Measurements from ENCODE around the gene COG8.

COG8 gene

DNA sequence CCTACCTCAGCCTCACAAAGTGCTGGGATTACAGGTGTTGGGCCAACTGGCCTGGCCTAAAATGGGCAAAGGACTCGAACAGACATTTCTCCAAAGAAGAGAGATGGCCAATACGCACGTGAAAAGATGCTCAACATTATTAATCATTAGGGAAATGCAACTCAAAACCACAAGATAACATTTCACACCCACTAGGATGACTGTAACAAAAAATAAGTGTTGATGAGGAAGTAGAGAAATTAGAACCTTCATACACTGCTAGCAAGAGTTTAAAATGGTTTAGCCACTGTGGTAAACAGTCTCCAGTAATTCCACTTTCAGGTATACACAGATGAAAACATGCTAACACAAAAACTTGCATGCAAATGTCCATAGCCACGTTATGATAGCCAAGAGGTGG lies 6.6 kb upstream of the COG8 start:
- DNase-seq: no peak

DNA sequence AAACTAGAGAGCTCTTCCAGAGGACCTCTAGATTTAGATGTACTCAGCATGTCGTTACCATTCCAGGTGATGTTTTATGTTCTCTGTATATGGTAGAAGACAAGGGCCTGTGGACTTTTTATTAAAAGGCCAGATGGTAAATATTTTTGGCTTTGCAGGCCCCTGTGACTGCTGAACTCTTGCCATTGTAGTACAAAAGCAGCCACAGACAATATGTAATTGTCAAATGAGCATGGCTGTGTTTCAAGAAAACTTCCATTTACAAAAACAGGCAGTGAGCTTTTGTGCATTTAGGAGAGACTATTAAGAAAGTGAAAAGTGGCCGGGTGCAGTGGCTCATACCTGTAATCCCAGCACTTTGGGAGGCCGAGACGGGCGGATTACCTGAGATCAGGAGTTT lies 4.8 kb upstream of the COG8 start:
- no peak for DNase-seq

DNA sequence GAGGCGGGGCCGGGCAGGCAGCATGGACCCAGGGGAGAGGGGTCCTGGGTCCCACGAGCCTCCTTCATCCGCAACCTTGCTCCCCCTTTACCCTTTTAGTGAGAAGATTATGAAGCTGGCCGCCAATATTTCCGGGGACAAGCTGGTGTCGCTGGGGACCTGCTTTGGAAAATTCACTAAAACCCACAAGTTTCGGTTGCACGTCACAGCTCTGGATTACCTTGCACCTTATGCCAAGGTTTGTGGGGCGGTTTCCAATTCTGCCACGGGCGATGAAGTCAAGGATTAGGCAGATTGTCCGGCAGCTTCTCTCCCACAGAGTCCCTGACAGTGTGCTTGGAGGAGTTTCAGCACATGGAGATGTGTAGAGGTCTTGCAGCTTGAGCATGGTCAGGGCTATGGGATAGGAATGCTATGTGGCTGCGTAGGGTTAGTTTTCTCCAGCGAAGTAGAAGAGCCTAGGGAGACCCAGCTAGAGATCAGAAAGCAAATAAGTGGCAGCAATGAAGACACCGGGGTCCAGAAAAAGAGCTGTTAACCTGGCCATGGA lies 806 bp upstream of the COG8 start:
- DNase-seq: no peak

DNA sequence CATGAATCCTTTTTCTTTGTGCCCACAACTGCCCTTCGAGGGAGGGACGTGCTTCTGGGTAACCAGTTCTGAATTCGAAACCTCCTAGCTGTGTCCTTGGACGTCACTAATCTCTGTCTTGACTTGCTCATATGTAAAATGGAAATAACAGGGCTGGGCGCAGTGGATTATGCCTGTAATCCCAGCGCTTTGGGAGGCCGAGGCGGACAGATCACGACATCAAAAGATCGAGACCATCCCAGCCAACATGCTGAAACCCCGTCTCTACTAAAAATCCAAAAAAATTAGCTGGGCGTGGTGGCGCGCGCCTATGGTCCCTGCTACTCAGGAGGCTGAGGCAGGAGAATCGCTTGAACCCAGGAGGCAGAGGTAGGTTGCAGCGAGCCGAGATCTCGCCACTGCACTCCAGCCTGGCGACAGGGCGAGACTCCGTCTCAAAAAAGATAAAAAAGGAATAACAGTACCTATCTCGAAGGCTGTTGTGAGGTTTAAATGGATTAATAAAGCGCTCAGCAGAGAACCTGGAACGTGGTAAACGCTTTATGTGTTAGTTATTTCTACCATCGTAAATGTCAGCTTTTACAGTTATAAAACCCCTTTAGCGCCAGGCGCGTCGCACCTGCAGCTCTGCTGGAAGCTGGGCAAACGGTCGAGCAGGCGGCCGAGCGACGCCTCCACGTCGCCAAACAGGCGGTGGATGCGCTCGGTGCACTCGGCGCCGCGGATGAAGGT lies 641 bp downstream of the COG8 start:
- no peak for DNase-seq

DNA sequence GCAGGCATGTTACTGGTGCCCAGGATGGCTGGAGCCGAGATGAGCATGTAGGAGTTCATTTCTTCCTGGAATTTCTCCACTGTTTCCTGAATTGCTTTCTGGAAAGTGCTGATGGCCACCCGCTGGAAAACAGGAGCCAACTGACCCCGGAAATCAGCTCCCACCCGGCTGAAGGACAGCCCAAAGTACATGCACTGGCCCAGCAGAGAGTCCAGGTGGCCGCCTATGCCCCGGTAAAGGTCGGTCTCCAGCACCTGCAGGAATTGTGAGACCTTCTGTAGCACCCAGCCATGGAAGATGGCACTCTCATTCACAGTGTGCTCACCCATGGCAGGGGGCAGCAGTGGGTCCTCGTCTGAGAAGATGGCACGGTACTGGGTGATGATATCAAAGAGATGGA lies 4.7 kb downstream of the COG8 start:
- DNase-seq: no peak

DNA sequence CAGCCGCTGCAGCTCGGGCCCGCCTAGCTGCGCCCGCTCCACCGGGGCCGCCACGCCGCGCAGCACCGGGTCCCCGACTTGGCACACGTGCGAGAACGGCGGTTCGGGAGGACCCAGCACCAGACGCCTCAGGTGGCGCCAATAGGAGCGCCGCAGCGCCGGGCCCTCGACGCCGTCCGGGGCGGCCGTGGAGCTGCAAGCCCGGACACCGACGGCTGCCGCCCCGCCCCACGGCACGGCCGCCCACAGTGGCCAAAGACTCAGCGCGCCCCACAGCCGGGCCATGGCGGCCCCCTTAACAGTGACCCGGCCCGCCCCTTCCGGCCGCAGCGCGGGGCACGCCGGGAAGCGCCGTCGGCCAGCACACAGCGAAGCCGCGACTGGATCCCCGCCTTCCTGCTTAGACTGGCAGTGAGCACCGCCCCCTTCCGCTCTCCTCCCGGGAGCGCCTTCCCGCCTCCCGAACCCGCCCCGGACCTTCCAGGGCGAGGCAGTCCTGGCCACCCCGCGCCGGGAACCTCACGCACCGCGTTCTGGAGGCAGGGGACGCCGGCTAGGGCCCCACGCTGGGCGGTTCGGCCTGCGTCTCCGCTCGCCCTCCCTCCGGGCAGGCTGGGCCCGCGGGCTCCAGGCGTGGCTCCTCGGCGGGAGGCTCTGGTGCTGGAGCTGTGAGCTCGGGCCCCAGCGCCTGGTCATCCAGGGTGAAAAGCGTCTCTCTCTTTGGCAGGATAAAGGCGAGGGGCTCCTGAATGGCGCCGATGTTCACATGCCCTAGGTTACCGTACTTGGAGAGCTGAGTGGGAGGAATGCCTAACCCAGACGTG lies 8.9 kb downstream of the COG8 start, which contains the start of gene PDF:
PDF (minus strand) TSS at position 303 of the 824 bp plus-strand sequence; CDS start at position 285, 18 bp downstream.
- DNase-seq: peak; percentile 28 to 90

DNA sequence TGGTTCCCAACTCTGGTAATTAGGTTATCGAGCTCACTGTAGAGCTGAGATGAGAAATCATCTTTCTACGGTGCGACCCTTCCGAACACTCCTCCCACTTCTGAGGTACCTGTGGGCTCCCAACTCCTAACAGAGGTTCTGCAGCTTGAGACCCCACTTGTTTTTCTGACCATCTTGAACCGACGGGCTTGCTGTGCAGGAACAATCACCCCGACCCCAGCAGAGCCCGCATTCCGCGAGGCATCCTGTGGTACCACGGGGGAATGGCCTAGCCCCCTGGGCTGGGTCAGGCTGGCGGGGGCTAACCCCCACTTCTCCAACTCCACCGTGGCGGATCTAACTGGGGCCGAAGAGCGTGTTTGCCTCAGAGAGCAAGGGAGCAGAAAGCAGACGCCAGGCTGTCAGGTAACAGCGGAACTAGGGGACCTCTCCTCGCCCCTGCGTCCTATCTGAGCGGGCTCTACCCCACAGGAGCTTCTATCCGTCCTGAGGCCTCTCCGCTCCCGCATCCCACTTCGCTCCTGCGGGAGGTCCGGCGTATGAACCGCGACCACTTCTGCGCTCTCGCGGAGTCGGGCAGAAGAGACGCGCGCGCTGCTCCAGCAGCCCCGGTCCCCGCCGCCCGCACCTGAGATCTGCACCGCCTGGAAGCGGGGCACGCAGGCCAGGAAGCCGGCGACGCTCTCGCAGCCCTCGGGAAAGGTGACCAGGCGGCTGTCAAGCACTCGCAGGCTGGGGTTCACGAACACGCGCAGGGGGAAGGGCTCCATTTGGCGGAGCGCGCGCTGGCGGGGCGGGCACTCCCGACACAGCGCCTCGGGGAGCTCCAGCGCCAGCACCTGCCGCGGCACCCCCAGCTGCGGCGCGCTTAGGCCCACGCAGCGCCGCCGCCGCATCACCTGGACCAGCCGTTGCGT lies 9.7 kb downstream of the COG8 start:
- no peak for DNase-seq

DNA sequence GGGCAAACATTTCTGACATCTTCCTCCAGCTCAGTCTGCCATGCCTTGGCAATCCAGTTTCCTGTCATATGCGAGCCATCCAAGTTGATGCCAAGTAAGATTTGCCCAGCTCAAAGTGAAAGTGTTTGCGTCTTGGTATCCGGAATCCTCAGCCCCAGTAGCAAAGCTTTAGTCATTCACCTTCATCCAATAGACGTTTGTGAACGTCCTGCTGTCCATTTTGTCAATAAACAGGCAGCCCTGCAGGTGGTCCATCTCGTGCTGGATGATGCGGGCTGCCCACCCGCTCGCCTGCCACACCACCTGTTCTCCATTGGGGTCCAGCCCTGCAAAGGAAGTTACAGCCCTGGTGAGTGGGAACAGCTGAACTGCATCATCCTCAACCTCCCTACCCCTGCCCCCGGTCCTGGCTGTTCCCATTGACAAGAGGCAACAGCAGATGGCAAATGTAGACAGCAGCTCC lies 10.5 kb downstream of the COG8 start:
- no peak for DNase-seq

DNA sequence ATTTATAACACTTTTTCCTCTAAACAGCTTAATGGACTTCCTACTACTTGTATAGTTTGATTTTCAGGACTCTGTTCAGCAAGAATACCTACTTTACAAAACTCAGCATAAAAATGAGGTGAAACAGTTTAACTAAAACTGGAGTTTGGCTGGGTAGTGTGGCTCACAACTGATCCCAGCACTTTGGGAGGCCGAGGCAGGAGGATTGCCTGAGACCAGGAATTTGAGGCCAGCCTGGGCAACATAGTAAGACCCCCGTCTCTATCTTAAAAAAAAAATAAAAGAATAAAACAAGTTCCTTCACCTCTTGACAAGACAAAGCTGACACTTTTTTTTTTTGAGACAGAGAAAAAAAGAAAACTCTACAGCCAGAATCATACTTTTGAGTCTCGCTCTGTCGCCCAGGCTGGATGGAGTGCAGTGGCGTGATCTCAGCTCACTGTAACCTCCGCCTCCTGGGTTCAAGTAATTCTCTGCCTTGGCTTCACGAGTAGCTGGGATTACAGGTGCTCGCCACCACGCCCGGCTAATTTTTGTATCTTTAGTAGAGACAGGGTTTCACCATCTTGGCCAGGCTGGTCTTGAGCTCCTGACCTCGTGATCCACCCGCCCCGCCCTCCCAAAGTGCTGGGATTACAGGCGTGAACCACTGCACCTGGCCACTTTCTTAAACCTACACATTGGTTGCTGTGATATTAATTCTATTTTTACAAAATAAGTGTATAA lies 11.6 kb downstream of the COG8 start:
- DNase-seq: no peak

DNA sequence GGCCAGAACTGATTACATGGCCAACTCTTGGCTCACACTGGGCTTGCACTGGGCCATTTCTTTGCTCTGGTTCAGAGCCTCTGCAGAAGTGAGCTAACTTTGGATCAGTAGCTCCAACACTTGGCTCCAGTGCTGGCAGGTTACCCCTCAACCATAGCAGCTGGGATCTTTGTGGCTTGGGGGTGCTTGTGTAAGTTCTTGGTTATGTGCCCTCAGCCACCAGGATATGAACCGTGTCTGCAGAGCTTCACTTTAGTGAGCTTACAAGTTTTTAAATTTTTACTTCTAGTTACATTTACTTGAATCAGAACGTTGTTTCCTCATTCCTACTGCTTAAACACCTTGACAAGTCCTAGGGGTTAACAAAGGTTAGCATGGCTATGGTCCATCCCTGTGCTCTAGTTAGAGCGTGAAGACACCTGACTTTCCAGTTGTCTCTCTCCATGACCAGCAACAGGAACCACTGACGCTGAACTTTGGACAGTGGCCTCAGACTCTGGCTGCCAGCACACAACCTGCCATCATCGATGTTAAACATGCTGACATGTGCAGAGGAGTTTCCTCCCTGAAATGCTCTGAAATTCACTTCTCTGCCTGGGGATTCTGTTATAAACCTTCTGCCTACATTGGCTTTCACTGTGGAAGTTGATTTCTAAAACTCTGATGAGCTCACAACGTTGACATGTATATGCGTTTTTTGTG lies 13.0 kb downstream of the COG8 start:
- DNase-seq: no peak

DNA sequence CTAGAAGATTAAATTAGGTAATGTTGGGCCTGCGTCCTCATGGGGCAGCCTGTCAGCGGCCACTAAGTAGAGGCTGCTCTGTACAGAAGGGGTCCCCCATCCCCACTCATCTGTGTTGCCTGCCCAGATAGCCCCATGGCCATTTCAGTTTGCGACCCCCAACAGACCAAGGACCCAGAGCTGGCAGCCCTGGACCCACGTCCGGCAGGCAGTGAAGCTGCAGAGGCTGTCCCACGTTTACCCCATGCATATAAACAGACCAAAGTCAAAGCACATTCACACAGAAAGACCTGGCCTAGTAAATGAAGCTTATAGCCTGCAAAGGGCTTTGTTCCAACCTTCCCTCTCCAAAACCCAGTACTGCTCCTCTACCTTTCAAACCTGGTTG lies 13.6 kb downstream of the COG8 start:
- no peak for DNase-seq

DNA sequence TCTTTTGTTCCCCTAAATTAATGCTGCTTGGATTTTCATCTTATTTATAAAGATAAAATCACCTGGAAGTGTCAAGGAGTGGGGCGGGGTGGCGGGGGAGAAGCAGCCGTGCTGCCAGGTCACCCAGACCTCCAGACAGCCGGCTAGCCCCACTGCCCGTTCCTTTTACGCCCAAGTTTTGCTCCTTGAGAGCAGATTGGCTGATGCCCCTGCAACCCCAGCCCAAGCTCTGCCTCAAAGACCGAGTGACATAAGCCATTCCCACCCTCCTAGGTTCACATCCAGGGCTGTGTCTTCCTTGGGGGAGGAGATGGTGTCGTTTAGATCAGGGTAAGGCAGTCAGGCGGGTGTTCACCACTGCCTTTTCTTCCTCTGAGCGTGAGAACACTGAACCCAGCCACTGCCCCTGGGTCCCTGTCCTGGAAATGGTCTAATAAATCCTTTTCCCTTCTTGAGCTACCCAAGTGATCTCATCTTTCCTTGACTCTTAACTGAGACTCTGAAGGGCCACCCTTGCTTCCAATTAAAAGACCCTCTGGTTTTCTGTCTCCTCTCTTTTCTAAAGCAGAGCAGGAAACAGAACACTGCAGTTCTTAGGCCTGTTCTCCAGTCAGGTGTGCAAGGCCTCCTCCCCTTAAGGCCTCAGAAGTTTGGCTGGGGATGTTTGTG lies 14.6 kb downstream of the COG8 start:
- DNase-seq: no peak

DNA sequence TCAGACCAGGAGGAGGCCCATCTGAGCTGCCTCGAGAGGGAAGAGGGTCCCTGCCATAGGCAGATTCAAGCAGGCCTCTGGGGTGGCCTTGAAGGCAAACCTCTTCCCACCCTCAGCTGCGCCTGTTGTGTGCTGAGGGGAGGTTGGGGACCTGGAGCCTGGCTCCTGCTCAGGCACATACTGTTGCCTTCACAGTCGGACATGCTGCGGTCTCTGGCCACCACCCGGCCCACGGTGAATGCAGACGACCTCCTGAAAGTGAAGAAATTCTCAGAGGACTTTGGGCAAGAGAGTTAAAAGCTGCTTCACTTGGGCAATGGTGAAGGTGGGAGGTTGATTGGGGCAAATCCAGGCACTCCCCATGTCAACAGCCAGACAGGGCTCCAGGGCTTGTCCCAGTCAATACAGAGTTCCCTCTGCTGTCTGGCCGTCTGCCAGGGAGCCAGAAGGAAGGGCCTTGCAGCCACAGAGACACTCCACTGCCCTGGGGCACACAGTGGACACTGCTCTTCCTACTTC lies 15.3 kb downstream of the COG8 start:
- DNase-seq: peak in 1 of 2 experiments; percentile 2

DNA sequence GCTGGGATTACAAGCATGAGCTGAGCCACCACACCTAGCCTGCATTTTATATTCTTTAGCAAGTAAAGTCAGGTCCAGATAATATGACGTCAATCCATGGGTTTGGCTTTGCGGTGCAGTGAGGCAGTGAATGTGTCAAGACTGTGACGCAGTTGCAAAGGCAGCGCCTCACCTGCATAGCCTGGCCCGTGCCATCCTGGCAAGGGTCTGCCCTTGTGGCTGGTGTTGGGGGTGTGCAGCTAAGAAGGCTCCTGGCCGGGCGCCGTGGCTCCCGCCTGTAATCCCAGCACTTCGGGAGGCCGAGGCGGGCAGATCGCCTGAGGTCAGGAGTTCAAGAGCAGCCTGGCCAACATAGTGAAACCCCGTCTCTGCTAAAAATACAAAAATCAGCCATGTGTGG lies 15.9 kb downstream of the COG8 start:
- no peak for DNase-seq

DNA sequence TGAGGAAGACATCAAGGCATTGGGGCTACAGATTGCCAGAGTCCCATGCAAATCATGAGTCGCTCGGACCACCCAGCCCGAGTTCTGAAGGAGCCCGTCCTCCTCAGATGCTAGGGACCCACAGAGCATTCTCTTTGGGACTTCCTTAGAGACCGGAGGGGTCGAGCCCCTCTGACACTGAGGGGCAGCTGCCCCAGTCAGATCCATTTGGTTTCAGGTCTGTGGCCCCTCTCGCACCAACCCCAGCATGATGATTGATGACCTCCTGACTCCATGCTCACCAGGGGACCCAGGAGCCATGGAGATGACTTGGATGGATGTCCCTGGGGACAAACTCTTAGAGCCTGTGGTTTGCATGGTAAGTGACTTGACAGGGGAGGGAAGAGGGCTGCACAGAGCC lies 17.0 kb downstream of the COG8 start:
- no peak for DNase-seq

DNA sequence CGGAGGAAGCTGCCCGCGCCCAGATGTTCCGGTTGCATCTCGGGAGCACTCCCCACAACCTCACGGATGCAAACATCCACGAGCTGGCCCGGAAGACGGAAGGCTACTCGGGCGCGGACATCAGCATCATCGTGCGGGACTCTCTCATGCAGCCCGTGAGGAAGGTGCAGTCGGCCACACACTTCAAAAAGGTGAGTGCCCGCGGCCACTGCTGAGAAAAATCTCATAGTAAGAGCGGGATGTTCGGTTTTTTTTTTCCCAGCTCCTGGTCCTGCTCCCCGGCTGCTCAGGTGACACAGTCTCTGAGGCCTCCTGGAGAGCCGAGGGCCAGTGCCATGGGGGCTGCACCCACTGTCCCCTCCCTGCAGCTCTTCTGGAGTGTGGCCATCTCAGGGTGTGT lies 18.3 kb downstream of the COG8 start:
- no peak for DNase-seq

DNA sequence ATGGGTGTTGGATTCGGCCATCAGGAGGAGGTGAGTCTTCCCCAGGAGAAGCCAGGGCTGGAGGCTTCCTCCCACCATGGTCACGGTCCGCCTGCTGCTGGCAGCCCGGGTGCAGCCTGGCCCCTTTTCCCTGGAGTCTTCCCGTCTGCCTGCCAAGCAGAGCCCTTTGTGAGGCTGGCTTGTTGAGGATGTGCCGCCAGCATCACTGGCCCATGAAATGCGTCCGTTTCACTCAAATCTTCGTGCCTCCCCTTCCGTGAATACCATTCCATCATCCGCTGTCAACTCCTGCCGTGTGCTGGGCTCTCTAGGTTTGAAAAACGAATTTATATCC lies 18.7 kb downstream of the COG8 start:
- no peak for DNase-seq

DNA sequence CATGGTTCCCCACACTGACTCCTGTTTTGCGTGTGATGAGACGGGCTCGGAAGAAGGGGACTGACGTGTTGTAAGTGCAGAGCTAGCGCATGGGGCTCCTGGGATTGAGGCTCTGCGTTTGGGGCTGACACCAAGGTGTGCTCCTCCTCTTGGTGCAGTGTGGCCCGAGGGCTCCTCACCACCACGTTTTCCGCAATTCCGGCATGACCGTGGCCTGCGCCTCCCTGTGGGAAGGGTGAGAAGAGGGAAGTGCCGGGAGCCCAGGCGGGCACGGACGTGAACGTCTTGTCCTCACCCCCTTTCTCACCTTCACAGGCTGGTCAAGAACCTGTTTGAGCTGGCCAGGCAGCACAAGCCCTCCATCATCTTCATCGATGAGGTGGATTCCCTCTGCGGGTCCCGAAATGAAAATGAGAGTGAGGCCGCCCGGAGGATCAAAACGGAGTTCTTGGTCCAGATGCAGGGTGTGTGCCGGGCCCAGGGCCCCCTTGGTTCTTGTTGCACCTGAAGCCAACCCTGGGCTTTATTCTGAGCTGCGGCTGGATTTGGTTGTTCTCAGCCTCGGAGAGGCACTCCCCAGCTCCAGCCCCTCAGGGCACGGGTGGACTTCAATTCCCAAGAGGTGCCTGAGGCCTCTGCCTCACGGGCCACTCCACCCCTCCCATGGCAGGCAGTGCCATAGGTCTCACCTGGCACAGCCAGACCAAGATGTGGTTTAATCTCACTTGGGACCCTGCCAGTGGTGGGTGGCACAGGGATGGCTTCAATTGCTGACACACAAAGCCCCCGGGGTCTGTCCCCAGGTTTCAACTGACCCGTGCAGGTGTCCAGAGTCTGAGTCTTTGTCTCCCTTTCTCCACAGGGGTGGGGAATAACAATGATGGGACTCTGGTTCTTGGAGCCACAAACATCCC lies 19.3 kb downstream of the COG8 start:
- DNase-seq: no peak

DNA sequence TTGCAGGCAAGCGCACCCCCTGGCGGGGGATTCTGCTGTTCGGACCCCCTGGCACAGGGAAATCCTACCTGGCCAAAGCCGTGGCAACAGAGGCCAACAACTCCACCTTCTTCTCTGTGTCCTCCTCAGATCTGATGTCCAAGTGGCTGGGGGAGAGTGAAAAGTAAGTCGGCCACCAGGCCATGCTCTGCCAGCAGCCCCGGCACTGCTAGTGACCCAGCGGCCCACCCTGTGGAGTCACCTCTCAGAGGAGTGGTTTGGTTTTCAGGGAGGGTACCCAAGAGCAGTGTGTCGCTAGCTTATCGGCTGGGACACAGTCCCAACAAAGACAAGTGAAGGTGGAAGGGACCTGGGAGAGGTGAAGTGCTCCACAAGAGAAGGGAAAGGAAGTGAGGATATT lies 20.0 kb downstream of the COG8 start:
- no peak for DNase-seq

DNA sequence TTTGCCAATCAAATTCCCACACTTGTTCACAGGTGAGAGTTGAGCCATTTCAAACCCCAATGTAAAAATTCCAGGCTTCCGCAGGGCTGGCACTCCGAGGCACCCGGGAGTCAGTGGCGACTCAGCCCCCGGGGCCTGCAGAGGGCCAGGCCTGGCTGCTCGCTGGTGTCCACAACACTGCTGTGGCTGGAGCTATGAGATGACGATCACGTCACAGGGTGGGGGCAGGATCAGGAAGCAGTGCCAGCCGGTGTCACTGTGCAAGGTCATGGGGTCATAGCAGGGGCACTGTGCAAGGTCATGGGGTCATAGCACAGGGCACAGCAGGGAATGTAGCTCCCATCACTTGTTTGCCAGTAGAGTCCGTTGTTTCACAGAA lies 20.5 kb downstream of the COG8 start:
- no peak for DNase-seq

All from cerebellar nuclear complex (tissue), 1 donor.